NCI-H187 (cell line): Measurements from ENCODE around the gene SIRPD.

Experiments
- DNase-seq, 2 experiments: peaks; one replicate each; lab custom pipeline; 2025; lab: John Stamatoyannopoulos, UW

SIRPD gene

GRCh38 chr20:1494436-1494835 lies 63.1 kb downstream of the SIRPD start:
- DNase-seq = no peak

GRCh38 chr20:1493536-1493935 lies 64.0 kb downstream of the SIRPD start:
- DNase-seq = no peak

GRCh38 chr20:1491860-1492642 lies 65.5 kb downstream of the SIRPD start:
- DNase-seq = no peak

GRCh38 chr20:1491281-1491840 lies 66.1 kb downstream of the SIRPD start, which contains the start of gene SIRPB2:
Gene SIRPB2, minus strand, starts transcription at chr20:1491420. Its CDS starts 61 bp downstream, at chr20:1491359.
- no peak for DNase-seq

- no peak for DNase-seq
These were observed 66.8 kb downstream of the SIRPD start for GRCh38 chr20:1490643-1491195.

GRCh38 chr20:1489764-1490436 lies 67.6 kb downstream of the SIRPD start:
- DNase-seq = no peak

- no peak for DNase-seq
These were observed 68.2 kb downstream of the SIRPD start for GRCh38 chr20:1489325-1489724.

- DNase-seq = no peak
These were observed 70.9 kb downstream of the SIRPD start for GRCh38 chr20:1486566-1486965.

- no peak for DNase-seq
These were observed 72.9 kb downstream of the SIRPD start for GRCh38 chr20:1484438-1485116.
